HG02970 (cell line): ENCODE measurements around the gene AEBP1.
"Not testable (repeated sequence)": the region's sequence is repeated elsewhere in the genome, so short reads cannot be mapped to it uniquely, and the experiment has no call there.

ENCODE experiments used
- ATAC-seq: cut with Tn5 transposase; IDR thresholded peaks from one replicate; pipeline ENCODE4 v1.9.1; 2021; ENCODE audit warnings: mild to moderate bottlenecking, moderate library complexity, moderate number of reproducible peaks; ENCODE audit not compliant: unreplicated experiment, low FRiP score

AEBP1 gene

GRCh38 chr7:44113764-44114354, 9.7 kb downstream of the AEBP1 start:
- ATAC-seq = no peak

GRCh38 chr7:44114586-44115310, 10.6 kb downstream of the AEBP1 start:
- no peak for ATAC-seq

GRCh38 chr7:44116087-44116788, 12.1 kb downstream of the AEBP1 start:
- no peak for ATAC-seq

- ATAC-seq = no peak
These were observed 12.9 kb downstream of the AEBP1 start for GRCh38 chr7:44116789-44117666.

- no peak for ATAC-seq
These were observed 13.8 kb downstream of the AEBP1 start for GRCh38 chr7:44117801-44118429.

GRCh38 chr7:44119829-44120380, 15.8 kb downstream of the AEBP1 start:
- no peak for ATAC-seq

GRCh38 chr7:44120395-44120794, 16.2 kb downstream of the AEBP1 start:
- ATAC-seq = no peak

GRCh38 chr7:44121761-44122420, 17.7 kb downstream of the AEBP1 start:
- ATAC-seq = no peak

GRCh38 chr7:44122529-44122928, 18.4 kb downstream of the AEBP1 start:
- no peak for ATAC-seq

- ATAC-seq = peak; percentile 98
These were observed 19.3 kb downstream of the AEBP1 start, which contains the start of gene POLD2 for GRCh38 chr7:44123190-44124003. POLD2 (minus strand) TSS chr7:44123548; CDS start chr7:44122053, 1,495 bp downstream.

- ATAC-seq = no peak
These were observed 20.7 kb downstream of the AEBP1 start for GRCh38 chr7:44124822-44125202.

- ATAC-seq = not testable (repeated sequence)
These were observed 22.4 kb downstream of the AEBP1 start for GRCh38 chr7:44126574-44126973.

GRCh38 chr7:44127161-44127560, 23.0 kb downstream of the AEBP1 start:
- ATAC-seq = no peak

- no peak for ATAC-seq
These were observed 24.8 kb downstream of the AEBP1 start for GRCh38 chr7:44128721-44129582.

GRCh38 chr7:44131173-44132029, 27.3 kb downstream of the AEBP1 start:
- ATAC-seq = no peak

GRCh38 chr7:44132039-44132438, 27.9 kb downstream of the AEBP1 start:
- no peak for ATAC-seq

GRCh38 chr7:44133295-44133694, 29.1 kb downstream of the AEBP1 start:
- ATAC-seq = no peak
